NCI-H526 treated with DMSO at 0.1 percent for 48 hours (cell line): ENCODE measurements around the gene TMEM131L.
"Not testable (repeated sequence)": the region's sequence is repeated elsewhere in the genome, so short reads cannot be mapped to it uniquely, and the experiment has no call there.

ENCODE experiments used
- DNase-seq: peaks from one replicate; lab custom pipeline; 2025; lab: John Stamatoyannopoulos, UW

Gene TMEM131L

DNA sequence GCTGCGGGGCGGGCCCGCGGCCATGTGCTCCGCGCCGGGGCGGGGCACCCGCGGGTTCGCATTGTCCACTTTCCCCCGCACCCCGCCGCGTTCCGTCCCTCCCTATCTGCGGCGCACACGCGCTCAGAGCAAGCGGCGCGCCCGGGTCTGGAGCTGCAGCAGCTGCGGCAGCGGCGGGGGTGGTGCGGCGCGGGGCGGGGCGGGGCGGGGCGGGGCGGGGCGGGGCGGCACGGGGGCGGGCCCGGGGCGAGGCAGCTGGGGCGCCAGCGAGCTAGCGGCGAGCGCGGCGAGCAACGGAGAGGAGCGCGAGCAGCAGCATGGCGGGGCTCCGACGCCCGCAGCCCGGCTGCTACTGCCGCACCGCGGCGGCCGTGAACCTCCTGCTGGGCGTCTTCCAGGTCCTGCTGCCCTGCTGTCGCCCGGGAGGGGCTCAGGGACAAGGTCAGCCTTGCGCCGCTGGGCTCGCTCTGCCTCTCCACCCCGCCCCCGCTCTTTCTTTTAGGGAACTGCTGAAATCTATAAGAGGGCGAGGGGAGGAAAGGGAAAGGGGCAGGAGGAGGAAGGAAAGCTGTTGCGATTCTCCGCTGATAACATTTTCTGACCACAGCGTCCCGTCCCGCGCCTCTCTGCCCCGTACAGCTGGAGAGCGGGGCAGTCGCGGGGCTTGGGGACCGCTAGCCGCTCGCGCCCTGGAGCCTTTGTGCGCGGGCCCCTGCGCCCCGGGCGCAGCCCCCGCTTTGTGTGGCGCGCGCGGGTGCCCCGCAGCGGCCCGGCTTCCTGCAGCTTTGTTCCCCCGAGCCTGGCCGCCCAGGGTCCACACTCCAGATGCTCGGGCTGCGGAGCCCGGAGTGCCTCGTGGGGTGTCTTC is at the start of gene TMEM131L:
TMEM131L (plus strand) TSS at position 280 of the 868 bp plus-strand sequence; CDS start at position 318, 38 bp downstream.
- DNase-seq = peak; percentile 56

DNA sequence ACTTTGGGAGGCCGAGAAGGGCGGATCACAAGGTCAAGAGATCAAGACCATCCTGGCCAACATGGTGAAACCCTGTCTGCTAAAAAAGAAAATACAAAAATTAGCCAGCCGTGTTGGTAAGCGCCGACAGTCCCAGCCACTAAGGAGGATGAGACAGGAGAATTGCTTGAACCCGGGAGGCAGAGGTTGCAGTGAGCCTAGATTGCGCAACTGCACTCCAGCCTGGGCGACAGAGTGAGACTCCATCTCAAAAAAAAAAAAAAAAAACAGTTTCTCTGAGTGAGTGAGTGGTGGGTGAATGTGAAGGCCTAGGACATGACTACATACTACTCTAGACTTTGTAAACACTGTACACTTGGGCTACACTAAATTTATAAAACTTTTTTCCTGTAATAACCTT is 49.7 kb upstream of the TMEM131L start:
- not testable (repeated sequence) for DNase-seq

DNA sequence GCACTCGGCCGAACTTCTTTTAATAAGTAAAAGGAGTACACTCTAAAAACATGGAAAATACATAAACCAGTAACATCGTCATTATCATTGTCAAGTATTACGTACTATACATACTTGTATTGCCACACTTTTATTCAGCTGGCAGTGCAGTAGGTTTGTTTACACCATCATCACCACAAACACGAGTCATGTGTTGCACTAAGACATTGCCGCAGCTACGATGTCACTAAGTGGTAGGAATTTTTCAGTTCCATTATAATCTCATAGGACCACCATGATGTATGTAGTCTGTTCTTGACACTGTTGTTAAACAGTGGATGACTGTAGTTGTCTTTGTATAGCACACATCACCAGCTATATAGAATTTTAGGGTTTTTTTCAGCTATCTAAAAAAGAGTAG is 48.0 kb upstream of the TMEM131L start:
- no peak for DNase-seq

GRCh38 chr4:153418558-153418957 is 47.6 kb upstream of the TMEM131L start:
- DNase-seq = no peak

DNA sequence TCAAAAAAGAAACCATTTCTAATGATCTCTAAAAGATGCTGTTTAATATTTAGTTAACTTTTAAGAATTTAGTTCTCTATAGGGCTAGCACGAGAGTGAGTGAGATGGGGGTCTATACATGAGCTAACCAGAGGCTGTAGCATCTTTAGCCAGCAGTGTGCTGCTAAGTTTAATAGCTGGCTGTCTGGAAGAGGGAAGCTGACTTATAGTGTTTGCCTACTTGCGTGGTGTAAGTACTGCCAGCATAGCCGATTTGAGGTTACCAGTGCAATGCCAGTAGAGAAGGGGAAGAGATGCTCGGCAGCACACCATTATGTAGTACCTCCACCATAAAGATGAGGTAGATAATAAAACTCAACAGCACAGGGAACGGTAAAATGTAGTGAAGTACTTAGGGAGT is 47.1 kb upstream of the TMEM131L start:
- no peak for DNase-seq

DNA sequence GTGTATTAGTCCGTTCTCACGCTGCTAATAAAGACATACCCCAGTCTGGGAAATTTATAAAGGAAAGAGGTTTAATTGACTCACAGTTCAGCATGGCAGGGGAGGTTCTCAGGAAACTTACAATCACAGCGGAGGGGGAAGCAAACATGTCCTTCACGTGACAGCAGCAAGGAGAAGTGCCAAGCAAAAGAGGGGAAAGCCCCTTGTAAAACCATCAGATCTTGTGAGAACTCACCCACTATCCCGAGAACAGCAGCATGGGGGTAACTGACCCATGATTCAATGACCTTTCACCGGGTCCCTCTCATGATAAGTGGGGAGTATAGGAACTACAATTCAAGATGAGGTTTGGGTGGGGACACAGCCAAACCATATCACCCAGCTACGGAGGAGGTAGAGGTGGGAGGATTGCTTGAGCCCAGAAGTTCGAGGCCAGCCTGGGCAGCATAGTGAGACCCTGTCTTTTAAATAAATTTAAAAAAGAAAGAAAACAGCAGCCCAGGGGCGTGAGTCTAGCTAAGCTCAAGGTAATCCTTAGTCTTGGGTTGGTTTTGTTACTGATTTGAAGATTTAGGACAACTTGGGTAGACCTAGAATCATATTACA is 46.4 kb upstream of the TMEM131L start:
- DNase-seq = no peak

- no peak for DNase-seq
Observed at GRCh38 chr4:153420361-153420760, 45.8 kb upstream of the TMEM131L start.

DNA sequence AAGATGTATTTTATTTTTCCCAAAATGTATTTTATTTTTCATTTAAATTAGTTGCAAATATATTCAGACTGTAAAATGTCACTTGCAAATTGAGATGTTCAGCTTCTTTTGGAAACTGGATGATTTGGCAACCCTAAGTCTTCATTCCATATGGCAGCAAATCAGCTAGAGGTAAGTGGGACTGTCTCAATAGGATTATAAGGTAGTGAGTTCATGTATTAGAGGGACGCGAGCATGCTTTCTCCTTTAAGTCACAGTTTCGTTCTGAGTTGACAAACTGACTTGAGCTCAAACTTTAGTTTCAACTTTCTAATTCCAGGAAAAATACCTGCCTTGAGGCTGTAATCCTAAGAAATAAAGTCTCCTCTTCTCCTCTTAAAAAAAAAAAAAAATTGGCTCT is 44.2 kb upstream of the TMEM131L start:
- no peak for DNase-seq

DNA sequence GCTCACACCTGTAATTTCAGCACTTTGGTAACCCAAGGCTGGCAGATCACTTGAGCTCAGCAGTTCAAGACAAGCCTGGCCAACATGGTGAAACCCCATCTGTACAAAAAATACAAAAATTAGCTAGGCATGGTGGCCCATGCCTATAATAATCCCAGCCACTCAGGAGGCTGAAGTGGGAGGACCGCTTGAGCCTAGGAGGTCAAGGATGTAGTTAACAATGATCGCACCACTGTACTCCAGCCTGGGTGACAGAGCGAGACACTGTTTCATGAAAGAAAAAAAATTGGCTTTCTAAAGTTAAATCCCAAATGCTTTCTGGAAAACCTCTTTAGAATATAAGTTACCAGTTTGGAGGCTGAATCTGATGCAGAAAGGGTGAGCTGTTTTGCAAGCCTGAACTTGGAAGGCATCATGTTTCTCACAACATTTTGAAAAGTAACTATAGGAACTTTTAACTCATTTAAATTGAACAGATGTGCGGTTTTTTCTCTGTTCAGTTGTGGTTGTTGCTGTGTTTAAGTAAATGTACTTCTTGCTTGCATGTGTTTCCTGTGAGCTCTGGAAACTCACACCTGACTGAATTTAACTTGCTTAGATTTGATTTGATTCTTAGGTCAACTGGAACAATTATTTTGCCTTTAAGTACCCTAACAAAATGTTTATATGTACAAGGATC is 39.8 kb upstream of the TMEM131L start:
- DNase-seq = no peak

GRCh38 chr4:153427363-153428071 is 38.6 kb upstream of the TMEM131L start:
- DNase-seq = no peak

DNA sequence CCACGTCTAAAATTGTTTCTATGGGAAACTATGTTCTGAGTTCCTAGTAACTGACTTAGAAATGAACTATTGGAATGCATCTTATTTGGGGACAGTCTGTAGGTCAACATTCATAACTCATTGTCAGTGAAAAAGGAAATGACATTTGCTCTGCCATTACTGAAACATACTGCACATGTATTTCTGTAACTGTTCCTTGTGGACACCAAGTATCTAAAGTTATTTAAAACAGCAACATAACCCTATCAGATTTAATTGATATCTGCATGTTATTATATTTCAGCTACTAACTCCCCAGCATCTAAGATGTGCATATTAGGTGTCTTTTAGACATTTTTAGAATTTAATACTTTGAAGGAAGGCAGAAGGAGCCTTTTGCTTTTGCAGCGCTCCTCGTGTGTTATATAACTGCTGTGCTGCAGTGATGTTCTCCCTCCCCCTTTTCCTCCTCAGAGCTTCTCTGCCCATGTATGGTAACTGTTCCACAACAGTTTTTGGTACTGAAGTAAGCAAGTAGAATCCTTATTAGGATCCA is 37.2 kb upstream of the TMEM131L start:
- DNase-seq = no peak

GRCh38 chr4:153432965-153433753 is 33.0 kb upstream of the TMEM131L start:
- DNase-seq = no peak

DNA sequence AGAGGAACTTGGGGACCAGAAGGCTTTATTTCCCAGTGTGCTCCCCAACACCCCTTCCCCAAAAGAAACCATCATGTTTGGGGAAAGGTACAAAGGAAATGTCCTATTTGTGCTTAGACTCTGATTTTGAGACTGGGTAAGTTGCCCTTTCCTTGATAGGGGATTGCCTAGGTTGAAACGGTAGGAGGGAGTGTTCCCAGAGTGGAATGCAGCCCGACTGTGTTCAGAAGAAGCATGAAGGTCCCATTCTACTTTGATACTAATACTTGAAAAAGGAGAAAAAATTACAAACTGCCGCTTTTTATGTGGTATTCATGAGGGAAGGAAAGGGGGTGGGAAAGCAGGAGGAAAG is 32.4 kb upstream of the TMEM131L start:
- no peak for DNase-seq

DNA sequence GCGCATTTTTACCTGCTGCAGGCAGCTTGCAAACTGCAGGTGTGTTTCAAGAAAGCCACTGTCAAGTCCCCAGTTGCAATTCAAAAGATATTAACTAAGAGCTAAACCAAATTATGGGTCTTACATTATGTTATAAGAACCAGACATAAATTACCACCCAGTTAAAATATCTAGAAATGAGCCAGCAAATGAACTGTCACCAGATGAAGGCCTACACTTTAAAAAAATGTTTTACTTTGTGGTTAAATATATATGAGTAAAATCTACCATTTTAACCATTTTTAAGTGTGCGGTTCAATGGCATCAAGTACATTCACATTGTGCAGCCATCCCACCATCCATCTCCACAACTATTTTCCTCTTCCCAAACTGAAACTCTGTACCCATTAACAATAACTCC is 32.0 kb upstream of the TMEM131L start:
- no peak for DNase-seq

DNA sequence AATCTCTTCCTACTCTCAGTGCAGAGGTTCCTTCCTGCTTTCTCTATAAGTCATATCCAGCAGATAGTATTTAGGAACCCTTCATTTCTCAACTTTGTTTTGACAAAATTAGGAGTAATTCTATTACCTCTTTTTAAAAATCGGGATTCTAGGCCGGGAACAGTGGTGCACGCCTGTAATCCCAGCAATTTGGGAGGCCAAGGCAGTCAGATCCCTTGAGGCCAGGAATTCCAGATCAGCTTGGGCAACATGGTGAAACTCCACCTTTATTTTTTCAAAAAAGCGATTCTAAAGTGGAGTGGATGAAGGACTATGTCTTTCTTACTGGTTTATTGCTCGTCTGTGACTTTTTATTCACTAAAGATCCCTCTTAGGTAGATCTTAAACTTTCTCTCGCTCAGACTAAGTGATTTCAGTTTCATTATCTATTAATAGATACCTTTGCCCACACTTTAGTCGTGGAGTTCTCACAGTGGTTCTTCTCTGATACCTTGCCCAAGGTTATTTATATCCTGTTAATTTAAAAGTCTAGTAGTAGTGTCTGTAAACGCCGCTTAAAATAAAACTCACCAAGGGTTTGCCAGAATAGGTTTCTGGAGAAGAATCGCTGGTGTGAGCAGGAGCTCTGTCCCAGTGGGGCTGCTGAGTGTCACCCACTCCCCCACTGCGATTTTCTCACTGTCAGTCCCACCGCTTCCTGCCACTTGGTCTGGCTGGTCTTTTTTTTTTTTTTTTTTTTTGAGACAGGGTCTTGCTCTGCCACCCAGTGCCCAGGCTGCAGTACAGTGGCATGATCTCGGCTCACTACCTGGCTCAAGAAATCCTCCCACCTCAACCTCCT is 27.0 kb upstream of the TMEM131L start:
- no peak for DNase-seq

DNA sequence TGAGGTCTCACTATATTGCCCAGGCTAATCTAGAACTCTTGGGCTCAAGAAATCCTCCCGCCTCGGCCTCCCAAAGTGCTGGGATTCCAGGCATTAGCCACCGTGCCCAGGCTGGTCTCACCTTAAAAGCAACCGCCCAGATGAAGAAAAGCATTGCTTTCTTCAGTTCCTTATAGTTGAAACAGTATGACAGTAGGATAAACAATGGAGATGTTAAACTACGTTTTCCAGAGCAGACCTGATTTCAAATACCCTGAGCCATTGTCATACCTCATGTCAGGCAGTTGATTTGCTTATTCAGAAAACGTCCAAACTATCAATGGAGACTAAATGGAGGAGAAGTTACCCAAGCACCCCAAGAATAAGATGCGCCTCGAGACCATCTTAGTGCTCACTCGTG is 26.3 kb upstream of the TMEM131L start:
- no peak for DNase-seq

DNA sequence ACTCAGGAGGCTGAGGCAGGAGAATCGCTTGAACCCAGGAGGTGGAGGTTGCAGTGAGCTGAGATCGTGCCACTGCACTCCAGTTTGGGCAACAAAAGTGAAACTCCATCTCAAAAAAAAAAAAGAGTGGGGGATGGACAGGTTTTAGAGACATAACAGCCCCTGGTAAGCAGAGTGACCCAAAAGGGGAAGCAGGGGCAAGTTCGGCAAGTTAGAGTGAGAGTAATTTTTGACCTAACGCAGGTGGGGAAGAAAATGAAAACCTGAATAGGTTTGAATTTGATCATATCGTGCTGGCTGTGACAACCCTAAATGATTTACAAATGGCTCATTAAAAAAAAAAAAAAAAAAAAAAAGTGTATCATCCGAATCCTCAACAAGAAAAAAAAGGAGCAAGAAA is 25.7 kb upstream of the TMEM131L start:
- no peak for DNase-seq

DNA sequence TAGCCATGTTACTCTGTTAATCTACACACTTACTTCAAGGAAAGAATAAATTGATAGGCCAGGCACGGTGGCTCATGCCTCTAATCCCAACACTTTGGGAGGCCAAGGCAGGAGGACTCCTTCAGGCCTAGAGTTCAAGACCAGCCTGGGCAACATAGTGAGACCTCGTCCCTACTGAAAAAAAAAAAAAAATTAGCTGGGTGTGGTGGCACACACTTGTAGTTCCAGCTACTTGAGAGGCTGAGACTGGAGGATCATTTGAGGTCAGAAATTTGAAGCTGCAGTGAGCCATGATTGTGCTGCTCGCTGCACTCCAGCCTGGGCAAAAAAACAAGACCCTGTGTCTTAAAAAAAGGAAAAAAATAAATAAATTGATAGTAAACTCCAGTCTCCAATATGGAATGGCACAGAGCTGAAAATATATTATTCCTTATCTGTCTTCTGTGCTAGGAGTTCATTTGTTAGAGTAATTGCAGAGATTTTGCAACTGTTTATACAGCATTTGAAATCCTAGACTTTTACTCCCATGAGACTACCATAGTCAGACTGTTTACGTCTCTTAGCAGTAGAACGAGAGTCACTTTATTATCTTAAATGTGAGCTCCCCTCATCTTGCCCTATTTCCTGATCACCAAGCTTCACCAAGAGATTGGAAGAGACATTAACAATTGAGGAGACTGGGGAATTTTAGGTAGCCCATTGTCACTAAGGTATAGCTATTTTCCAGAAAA is 18.8 kb upstream of the TMEM131L start:
- DNase-seq = no peak

DNA sequence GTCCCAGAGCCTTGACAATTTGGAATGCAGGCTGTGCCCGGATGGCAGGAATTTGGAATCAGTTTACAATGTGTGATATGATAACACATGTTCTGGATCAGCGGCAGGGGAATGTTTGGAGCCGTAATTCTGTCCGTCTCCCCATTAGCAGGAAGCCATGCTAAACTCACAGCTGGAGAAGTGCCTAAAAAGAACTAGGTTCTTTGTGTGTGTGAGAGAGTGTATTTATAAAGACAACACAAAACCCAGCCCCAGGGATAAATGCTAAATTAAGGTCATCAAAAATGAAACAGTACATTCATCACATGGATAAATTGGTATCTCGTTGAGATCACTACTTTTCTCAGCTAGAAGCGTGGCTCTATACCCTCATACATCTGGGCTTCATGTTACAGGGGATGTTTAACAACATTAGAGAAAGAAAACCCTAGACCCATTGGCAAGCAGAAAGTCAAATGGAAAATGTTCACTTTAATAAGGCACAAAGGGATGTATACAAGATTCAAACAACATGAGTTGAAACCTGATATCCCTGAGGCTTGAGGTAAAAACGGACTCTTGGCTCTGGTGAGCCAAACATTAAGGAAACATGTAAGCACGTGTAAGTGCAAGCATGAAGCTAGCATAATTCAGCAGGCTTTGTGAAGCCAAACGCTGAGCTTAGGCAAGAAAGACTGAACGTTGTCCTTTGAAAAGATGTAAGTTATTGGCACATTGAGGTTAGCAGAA is 18.0 kb upstream of the TMEM131L start:
- peak; percentile 23 for DNase-seq
